Anterior cingulate cortex (tissue), 58 donors: ENCODE data around the gene CEACAM3.

Experiments used
- DNase-seq, 58 donors: peaks; one replicate each; lab custom pipeline; 2025; lab: John Stamatoyannopoulos, UW

CEACAM3 gene

DNA sequence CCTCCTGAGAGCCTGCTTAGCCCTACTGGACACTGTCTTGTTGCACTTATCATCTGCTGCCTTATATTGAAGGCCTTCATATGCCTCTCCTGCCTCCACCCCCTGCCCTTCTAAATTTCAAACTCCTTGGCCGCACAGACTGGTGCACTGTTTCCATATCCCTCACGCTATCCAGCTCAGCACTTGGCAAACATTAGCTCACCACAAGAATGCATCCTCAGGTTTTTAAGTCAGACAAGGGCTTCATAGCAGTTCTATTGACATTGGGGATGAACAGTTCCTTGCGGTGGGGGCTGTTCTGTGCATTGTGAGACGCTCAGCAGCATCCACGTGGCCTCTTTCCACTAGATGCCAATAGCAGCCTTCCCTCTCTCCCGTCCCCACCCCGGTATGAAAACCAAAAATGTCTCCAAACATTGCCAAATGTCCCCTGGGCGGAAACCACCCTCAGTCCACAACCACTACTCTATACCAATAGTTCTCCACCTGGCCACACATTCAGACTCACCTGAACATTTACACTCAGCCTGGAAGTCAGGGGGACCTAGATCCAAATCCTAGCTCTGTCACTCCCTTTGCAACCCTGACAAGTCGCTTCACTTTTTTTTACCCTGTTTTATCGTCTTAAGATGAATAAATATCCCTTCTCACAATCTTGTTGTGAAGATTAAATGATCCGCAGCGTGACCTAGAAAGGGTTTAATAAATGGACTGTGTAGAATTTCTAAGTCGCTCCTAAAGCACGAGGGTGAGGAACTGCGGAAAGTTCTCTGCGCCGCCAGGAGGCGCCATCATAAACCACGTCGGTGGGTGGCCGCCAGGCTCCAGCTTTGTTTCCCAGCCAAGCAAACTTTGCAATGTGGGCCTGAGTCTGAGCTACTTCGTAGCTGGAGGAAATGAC lies 3.6 kb upstream of the CEACAM3 start:
- peak in 7 of 58 donors; percentile 0 to 26 (median 5) for DNase-seq

DNA sequence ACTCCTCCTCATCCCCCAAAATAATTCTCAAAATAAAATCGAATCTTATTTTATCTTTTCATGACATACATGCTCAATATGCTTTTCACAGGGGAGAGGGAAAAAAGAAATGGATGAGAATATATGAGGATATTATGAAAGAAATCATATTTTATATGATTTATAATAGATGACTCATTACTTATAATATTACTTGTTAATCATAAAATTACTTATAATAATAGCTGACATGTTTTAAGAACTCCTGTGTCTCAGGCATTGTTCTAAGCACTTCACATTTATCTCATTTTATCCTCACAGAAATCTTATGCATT lies 3.0 kb upstream of the CEACAM3 start:
- DNase-seq = no peak

DNA sequence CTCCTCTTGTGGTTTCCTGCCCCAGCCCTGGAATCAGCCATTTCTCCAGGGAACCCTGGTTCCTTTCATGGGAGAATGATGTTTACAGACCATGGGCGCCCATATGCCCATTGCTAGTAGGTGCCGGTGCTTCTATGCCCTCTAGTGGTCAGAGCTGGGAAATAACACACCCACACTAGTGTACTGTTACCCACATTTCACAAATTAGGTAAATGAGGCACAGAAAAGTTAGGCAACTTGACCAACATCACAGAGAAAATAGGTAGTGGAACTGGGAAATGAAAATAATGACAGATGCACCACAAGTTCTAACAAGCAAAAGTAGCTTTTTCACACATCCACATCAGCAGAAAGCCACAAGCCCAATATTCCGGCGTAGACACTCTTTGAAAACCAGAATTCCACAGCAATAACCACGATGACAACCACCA lies 1.3 kb upstream of the CEACAM3 start:
- peak in 7 of 58 donors; percentile 2 to 15 (median 3) for DNase-seq

DNA sequence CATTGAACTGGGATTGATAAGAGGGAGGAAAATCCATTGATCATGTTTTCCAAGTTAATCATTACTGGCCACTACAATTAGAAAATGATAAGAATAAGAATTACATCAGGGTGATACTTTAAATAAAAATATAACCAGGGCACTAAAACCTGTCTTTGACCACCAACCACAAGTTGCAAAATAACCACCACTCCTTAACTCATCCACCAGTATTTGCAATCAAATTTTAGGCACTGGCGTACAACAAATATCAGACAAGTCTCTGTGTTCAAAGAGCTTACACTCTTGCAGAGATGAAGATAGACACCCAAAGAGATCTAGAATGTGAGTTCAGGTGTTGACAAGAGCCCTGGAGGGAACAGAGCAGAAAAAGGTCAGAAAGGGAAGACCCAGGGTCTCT lies 514 bp downstream of the CEACAM3 start:
- DNase-seq = no peak

DNA sequence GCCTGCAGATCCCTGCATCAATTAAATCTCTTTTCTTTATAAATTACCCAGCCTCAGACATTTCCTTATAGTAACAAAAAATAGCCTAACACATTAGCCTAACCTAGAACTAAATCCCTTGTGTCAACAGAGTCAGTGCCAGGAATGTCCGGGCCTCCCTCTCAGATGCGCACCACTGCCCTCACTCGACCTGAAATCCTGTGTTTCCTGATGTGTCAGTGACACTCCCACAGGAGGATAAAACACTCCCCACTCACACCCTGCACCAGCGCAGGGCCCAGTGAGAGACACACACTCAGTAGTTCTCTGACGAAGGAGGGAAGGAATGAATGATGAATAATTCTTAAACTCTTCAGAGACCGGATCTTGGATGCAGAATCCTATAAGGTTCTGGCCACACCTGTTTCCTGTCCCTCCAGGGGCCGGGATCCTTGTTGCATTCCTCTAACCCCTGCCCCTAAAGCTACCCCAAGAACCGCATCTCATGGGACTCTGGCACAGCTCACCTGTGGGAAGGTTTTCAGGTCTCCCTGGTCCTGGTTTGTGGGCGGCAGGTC lies 3.1 kb downstream of the CEACAM3 start:
- no peak for DNase-seq

DNA sequence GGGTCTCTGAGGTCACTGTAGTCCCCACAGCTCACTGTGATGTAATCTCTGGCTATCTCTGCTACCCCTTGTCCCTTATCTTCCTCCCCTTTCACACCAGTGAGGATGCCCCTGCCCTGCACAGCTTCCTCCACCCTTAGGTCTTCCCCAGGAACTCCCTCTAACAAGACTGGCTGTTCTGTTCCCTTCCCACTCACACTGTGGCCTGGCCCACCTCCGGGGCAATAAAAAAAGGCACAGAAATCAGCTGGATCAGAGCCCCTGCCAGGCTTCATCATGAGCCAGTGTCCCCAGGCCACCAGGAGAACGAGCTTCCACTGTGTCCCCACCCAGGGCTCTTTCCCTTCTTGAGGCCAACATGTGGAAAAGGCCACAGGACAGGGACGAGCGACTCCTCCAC lies 4.6 kb downstream of the CEACAM3 start:
- DNase-seq = no peak

DNA sequence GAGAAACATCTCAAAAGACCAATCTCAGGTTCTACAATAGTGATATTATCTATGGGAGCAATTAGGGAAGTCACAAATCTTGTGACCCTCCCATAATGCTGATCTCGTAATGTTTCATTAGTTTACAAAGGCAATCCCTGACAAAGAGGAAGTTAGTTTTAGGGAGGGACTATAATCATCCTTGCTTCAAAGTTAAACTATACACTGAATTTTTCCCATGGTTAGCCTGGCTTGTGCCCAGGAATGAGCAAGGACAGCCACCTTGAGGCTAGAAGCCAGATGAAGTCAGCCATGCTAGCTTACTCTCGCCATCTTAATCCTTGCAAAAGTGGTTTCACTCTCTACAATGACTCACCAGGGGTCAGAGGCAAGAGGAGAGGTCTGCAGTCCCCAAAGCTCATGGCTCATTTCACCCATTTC lies 5.4 kb downstream of the CEACAM3 start:
- DNase-seq = no peak

DNA sequence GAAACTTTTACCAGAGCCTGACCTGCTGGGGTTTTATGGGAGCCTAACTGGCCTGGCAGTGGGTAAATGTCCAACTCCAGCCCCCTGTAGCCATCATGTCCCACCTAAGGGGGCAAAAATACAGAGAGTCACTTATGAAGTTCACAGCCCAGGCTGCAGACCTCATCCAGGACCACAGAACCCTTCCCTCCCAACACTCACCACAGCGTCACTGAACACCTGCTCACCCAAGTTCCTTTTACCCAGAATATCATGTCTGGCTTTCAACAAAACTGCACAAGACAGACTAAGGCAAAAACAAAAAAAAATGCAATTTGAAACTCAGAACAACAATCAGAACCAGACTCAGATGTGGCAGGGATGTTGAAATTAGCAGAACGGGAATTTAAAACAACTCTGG lies 6.4 kb downstream of the CEACAM3 start:
- no peak for DNase-seq

DNA sequence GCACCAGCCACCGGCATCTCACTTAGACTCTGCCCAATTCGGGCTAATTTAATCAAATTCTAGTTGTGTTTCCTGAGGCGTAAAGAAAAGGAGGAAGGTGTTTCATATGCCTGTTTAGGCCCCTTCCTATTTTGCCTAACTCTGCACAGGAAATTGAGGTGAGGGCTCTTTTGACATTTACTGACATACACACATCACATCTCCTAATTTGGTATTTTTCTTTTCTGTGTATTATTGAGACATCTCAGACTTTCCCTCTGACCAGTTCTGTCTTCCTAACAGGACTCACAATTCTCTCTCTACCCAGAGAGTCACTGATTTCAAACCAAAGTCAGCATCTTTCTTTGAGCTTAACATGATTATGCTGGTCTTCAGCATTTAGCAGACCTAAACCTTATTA lies 7.9 kb downstream of the CEACAM3 start:
- DNase-seq = no peak

DNA sequence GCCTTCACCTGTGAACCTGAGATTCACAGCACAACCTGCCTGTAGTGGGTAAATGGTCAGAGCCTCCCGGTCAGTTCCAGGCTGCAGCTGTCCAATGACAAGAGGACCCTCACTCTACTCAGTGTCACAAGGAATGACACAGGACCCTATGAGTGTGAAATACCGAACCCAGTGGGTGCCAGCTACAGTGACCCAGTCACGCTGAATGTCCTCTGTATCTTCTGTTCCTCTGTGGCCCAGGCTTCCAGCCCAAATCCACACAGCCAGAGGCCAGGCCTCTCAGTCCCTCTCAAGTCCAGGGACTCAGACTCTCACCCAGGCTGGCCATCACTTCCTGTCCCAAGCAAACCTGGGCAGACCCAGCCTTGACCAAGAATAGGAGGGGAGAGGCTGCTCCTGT lies 10.8 kb downstream of the CEACAM3 start:
- DNase-seq = no peak

DNA sequence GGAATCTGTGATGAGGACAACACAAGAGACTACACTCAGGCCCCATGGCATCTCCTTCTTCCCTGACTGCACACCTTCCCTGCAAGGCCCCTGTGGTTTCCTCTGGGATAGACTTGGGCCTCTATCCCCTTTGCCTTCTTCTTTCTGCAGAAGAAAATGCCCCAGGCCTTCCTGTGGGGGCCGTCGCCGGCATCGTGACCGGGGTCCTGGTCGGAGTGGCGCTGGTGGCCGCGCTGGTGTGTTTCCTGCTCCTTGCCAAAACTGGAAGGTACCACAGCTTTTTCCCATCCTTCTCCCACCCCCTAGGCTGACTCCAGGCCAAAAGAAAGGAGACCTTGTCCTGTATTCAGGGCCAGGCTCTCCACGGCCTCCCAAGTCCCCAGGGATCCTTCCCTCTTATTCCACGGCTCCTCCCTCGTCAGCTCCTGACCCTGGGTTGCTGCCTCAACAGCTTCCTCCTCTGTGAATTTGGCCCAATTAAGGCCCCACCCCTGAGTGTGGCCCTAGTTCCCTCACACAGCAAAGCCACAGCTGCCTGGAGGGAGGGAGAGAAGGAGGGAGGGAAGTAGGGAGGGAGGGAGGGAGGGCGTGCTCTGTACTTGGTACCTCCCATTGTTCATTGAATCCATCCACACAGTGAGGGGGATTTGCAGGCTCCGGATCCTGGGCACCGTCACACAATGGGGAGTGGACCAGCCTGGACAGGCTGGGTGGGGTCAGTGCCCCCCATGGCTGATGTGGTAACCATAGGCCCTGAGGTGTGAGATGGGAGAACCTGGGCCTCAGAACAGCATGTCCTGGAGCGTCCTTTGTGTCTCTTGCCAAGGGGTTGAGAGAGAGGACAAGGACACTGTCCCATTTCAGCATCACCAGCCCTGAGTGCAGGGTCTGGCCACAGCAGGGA lies 12.5 kb downstream of the CEACAM3 start:
- DNase-seq = peak in 1 of 58 donors; percentile 10

DNA sequence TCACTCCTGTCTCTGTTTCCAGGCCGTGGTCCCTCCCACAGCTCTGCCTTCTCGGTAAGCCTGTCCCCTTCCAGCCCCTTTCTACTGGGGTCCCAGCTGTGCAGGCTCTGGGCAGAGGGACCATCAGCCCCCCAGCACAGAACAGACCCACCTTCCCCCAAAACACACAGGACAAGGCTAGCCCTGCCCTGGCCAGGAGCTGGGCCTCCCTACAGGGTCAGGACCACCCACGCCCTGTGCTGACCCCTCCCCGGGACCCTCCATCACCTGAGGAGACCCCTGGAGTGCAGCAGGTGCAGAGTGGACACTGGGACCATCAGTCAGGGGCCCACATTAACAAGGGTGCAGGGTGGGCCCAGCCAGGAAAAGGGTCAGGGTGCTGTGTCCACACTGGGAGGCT lies 13.9 kb downstream of the CEACAM3 start:
- no peak for DNase-seq

DNA sequence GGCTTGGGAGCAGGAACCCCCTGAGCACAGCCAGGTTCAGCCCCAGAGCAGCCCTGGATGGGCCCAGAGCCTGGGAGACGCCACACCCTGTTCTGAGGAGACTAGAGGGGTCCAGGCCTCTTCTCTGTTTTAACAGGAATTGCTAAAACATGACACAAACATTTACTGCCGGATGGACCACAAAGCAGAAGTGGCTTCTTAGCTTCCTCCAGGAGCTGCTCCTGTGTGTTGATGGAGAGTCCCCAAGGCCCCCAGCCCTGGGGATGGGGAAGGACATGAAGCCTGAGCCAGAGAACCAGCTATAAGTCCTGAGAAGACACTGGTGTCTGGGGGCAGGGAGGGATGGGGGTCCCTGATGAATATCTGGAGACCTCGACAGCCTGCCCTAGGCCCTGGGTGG lies 14.6 kb downstream of the CEACAM3 start:
- peak in 8 of 58 donors; percentile 2 to 15 (median 4) for DNase-seq

DNA sequence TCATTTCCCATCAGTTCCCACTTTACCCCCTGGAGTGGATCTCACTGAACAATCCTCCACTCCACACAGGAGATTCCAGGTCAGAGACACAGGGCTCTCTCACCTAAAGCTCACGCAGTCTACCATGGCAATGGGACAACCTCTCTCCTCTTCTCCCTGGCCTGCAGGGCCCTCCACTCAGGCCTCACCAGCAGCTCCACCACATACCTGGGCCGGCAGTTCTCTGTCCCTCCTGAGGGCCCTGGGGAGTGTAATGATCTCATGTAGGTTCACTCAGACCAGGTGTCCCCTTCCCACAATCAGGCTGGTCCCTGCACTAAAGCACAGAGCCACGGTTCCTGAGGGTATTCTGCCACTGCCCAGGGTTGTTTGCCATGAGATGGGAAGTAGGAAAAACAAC lies 15.6 kb downstream of the CEACAM3 start:
- DNase-seq = no peak

DNA sequence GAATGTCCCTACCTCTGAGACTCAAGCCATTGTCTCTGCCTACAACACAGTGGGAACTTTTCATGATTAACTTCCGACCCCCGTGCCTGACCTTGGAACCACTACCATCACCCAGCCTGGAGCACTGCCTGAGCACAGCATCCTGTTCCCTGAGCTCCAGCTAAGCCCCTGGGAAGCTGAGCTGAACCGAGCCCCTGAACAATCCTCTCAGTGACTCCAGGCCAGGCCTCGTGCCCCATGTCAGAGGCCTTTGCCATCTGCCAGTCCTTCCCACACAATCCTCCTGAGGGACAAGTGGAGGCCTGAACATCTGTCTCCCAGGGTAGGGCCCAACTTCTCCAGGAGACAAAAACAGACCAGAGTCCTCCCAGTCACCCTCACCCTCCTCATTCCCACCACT lies 17.5 kb downstream of the CEACAM3 start:
- DNase-seq = no peak

DNA sequence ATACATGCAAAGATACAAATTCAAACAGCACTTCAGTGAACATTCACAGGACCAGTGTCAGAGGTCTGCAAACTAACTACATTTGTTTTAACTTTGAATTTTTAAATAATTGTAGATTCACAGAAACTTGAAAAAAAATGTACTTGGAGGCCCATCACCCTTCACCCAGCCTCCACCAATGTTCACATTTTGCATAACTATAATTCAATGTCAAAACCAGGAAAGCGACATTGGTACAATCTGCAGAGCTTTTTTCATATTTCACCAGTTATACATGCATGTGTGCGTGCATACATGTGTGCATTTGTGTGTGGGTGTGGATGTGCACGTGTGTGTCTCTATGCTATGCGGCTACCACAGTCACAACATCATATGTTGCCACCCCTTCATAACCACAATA lies 18.9 kb downstream of the CEACAM3 start:
- no peak for DNase-seq

DNA sequence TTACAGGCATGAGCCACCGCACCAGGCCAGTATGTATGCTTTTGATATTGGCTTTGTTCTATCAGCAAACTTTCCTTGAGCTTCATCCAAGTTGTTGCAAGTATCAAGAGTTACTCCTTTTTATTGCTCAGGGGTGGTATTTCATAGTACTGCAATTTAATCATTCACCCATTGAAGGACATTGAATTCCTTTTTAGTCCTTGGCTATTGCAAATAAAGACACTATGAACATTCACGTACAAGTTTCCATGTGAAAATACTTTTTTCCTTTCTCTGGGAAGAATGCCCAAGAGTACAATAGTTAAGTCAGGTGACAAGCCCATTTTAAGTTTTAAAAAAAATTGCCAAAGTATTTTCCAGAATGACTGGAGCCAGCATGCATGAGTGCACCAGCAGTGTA lies 20.4 kb downstream of the CEACAM3 start:
- no peak for DNase-seq

DNA sequence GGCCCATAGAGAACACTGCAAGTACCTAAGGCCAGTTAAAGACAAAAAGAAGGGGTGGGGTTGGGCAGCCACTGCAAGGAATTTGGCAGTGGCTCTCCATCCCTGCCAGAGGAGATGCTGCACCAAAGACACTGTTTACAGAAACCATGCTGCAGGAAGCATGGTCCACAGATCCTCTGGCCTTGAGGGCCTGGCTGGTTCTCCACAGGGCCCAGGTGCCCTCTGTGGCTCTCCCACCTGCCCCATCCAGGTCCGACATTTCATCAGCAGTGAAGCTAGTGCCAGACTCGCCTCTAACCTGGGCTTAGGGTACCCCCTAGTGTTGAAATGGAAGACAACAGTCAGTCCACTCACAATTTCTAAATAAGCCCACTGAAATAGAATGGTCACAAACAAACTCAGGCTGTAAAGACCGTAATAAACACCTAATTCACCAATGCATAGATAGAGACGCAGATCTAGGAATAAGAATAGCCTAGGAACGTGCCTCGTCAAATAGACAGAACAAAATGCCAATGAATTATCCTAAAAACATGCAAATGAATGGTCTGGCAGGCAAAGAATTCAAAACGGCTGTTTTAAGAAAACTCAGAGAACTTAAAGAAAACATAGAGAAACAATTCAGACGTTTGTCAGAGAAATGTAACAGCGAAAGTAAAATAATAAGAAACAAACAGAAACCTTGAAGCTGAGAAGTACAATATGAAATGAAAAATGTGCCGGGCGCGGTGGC lies 24.8 kb downstream of the CEACAM3 start:
- DNase-seq = peak in 11 of 58 donors; percentile 2 to 10 (median 3)

DNA sequence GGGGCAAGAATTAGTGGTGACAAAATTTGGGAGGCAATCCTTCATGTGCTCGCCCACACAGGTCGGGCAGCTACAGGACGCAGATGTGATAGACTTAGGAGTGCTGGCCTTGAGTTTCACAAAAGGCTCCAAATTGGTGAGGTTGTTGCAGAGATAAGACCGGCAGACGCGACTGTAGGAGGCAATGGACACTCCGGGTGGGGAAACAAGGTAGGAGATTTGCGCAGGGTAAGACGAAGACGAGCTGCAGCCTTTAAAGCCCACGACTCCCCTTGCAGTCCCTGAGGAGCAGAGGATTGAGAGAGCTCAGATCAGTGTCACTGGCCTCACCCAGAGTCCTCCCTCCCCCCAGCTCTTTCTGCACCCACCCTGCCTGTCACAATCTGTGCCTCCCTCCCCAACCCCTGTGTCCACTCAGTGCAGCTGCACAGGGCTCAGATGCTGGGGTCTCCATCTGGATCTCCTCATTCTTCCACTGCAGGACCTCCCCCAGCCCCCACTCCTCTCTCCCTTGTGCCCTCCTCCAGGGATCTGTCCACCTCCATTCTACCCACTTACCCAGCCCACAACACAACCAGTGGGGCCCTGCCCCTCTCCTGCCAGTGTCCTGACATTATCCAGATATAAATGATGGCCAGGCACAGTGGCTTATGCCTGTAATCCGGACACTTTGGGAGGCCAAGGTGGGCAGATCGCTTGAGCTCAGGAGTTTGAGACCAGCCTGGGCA lies 41.8 kb downstream of the CEACAM3 start:
- DNase-seq = no peak

DNA sequence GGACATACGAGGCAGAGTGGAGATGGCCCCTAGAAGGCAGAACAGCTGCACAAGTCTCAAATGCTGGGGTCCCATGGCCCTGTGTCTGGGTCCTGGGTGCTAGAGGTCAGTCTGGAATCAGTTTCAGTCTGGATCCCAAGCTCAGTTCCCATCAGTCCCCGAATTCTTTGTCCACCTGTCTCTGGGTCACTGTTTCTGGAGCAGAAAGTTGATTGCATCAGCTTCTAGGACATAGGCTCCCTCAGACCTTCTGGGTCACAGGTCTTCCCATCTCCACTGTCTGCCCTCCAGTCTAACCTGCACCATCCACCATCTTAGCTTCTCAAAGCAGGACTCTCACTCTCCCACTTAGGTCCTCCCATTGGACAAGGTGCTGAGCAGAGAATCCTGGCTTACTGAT lies 42.8 kb downstream of the CEACAM3 start:
- DNase-seq = no peak
